Left renal cortex interstitium (tissue), 4 donors: ENCODE measurements around the gene ELAVL4. TPM values are rescaled to one million over a fixed set of nuclear protein-coding genes. Genes with fewer than 3 reads are reported as not detected.
"Not testable (repeated sequence)": the region's sequence is repeated elsewhere in the genome, so short reads cannot be mapped to it uniquely, and the experiment has no call there.

Experiments
- DNase-seq, 4 donors: peaks; one replicate each; pipeline ENCODE4 v3.0.0-alpha.2; 2013; ENCODE audit warnings: low read depth in 4 of 4, low spot score in 2 of 4, missing footprints in 1 of 4
- polyA plus RNA-seq, 4 donors: library from polyadenylated mRNA; unstranded; fragments of 120-200 nt; gene quantifications; one replicate each; pipeline ENCODE4 v1.2.1, GENCODE V29; 2013; ENCODE audit not compliant: insufficient read length in 4 of 4

ELAVL4 gene
- polyA plus RNA-seq, 4 donors: 3.2 to 6.5 (median 4.3) TPM

- no peak for DNase-seq
Measured at GRCh38 chr1:50112193-50112592, 3.5 kb downstream of the ELAVL4 start.

DNA sequence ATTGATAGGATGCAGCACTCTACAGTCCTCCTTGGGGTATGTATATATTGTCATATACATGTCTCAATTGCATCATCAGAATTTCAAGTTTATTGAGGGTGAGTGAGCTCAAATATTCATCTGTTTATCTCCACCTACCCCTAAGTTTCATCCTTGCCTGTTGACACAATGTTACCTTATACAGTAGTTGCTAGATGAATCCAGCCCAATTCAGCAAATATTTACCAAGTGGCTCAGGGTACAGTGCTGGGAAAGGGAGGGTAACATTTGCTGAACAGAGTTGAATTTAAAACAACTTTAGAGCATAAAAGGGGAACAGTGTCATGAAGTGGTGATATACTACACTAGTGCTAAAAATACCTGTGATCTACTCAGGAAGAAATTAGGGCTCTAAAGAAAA, 14.4 kb downstream of the ELAVL4 start:
- DNase-seq: no peak

- DNase-seq: no peak
Measured at GRCh38 chr1:50126927-50127715, 18.4 kb downstream of the ELAVL4 start.

GRCh38 chr1:50129201-50129600, 20.5 kb downstream of the ELAVL4 start:
- no peak for DNase-seq

DNA sequence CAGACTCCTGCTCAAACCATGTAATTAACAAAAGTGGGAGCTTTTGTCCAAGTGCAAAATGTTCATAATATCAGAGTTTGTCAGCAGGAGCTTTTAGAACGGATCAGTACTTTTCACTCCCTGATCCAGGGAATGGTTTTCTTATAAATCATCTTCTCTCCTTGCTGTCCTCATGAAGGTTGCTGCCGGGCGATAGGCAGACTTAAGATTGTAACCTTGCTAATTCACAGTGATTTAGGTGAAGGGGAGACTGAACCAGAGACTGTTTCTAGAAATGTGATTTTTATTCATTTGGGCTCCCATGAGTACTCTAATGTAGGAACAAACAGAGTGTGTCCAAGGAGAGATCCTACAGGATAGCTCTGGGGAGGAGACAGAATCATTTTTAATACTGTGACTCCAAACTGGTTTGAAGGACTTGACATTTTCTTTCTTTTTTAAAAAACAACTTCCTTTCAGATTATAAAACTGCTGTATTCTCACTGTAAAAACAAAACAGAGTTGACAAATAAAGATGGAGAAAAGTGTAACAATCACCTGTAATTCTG, 23.7 kb downstream of the ELAVL4 start:
- DNase-seq: no peak

DNA sequence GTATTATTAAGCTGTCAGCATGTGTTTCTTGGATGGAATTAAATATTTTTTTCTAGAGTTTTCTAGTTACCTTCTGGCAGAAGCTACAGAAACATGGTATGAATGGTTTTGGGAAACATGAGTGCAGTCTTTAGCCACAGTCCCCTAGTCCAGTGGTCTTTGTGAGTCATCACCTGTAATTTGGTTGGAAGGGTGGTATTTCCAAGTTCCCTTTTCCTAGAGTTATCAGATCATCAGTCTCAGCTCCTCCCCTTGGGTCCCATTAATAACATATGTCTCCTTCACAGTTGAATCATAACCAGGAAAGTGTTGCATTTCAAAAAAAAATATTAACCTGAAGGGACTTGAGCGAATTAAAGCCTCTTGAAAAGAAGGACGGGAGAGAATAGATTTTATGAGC, 27.0 kb downstream of the ELAVL4 start:
- no peak for DNase-seq

DNA sequence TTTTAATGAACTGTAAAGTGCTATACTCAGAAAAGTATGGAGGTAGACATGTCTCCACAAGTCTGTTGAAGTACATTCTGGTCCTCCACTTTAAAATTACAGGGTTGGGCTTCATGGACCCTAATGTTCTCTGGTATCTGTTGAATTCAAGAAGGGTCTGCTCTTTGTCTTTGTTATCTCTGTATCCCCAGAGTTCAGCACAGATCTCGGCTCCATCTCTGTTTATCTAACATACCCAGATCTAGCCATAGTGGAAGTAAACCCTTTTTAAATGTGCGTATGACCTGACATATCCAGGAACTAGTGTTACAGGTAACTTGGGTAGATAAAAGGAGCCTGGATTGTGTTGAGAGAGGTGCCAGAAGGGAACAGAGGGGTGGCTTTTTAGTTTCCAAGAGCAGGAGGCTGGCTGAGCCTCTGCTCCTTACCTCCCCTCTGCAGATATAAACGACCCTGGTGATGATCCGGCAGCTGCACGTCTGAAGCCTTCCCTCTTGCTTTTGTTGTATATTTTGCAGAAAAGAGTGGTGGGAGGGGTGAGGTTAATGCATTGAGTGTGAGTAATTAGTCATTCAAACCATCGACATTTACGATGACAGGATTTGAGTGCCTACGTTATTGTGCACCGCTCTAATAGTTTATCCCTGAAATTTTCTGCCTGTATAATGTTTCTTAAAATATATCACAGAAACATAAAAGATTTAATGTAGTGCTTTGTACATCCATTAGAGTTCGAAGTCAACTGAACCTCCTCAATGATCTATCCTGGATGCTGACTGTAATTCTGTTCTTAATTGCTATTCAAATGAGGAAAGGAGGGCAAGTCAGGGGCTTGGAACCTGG, 30.8 kb downstream of the ELAVL4 start:
- no peak for DNase-seq

- DNase-seq: no peak
Measured at GRCh38 chr1:50140182-50140447, 31.4 kb downstream of the ELAVL4 start.

DNA sequence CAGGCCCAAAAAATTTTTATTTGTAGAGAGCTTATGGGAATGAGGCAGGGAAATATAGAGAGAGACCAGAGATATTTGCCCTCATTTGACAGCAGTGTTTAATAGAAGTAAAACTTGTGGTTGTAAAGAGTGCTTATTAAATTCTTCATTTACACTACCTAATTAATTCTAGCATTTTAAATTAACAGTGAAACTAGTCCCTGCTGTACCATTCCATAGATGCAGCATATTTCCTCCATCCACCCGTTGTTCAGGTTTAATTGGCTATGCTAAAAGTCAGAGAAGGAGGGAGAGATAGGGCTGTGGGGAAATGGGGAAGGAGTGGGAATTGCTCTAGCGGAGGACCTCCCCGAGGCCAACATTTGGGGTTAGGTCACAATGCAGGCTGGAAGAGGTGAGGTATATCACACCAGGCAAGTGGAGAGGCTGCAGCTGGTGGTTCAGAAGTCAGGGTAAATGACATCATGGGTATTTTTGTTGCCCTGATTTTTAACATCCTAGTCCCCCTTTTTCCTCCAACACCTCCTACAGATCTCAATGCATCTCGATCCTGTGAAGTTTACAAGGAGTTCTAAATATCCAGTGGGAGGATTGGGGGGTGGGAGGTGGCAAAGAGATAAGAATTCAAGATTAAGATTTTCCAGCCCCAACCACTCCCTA, 38.6 kb downstream of the ELAVL4 start:
- DNase-seq: no peak

GRCh38 chr1:50148142-50148923, 39.6 kb downstream of the ELAVL4 start:
- DNase-seq: no peak

- no peak for DNase-seq
Measured at GRCh38 chr1:50152236-50152635, 43.5 kb downstream of the ELAVL4 start.

GRCh38 chr1:50155541-50155940, 46.8 kb downstream of the ELAVL4 start:
- DNase-seq: no peak

DNA sequence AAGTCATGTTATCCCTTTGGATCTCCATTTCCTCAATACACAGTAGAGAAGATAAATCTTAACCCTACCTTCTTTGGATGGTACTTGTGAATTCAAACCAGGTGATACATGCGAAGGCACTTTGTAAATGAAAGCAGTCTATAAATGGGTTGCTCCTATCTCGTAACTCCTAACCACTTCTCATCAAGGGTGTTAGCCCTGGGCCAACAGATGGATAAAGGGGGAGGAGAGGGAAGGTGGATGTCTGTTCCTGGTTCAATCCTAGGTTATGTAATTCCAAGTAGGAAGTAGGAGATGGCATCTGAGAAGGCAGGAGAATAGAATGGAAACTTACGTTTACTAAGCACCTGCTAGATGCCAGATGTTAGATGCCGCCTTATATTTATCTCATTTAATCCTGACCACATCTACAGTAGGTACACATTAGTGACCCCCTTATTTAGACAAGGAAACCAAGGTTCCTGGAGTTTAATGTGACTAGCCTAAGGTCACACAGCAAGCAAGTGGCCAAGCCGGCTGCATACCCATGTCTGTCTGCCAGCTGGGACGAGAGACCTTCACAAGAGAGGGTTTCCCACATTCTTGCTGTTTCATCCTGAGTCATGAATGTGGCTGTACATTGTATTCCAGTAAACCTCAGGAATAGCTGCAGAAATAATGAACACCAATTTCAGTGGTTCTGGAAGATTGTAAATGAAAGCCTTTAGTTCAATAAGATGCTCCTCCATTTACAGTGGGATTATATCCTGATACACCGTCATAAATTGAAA, 47.7 kb downstream of the ELAVL4 start:
- DNase-seq: no peak

- no peak for DNase-seq
Measured at GRCh38 chr1:50157306-50157941, 48.7 kb downstream of the ELAVL4 start.

DNA sequence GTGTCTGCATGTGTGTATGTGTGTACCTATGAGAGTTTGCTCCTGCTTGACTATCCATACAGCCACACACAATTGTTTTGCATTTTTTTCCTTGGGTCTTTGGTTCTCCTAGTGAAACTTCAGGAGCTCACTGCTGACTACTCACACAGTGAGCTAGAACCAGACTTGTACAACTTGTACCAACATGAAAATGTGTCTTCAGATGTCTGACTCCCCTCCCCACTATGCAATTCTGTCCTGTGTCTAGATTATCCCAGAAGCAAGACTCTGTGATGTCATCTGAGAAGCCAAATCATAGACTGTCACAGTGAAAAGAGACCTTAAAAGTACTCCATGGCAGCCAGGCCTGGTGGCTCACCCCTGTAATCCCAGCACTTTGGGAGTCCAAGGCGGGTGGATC, 49.7 kb downstream of the ELAVL4 start:
- no peak for DNase-seq

DNA sequence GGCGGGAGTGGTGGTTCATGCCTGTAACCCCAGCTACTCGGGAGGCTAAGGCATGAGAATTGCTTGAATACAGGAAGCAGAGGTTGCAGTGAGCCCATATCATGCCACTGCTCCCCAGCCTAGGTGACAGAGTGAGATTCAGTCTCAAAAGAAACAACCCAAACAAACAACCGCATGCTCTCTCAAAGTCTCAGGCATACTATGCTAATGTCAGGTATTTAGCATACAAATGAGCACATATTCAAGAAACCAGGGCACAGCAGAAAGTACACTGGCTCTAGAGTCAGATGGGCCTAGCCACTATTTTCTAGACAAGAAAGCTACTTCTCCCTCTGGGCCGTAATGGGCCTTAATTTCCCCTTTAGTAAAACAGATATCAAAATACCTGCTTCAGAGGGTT, 55.0 kb downstream of the ELAVL4 start:
- DNase-seq: no peak

- not testable (repeated sequence) for DNase-seq
Measured at GRCh38 chr1:50166351-50166750, 57.6 kb downstream of the ELAVL4 start.

GRCh38 chr1:50172299-50172698, 63.6 kb downstream of the ELAVL4 start:
- no peak for DNase-seq

- no peak for DNase-seq
Measured at GRCh38 chr1:50174101-50174500, 65.4 kb downstream of the ELAVL4 start.
